Measurements from ENCODE around the gene ARRB1.
"Not testable (repeated sequence)": the region's sequence is repeated elsewhere in the genome, so short reads cannot be mapped to it uniquely, and the experiment has no call there.

The ARRB1 gene

DNA sequence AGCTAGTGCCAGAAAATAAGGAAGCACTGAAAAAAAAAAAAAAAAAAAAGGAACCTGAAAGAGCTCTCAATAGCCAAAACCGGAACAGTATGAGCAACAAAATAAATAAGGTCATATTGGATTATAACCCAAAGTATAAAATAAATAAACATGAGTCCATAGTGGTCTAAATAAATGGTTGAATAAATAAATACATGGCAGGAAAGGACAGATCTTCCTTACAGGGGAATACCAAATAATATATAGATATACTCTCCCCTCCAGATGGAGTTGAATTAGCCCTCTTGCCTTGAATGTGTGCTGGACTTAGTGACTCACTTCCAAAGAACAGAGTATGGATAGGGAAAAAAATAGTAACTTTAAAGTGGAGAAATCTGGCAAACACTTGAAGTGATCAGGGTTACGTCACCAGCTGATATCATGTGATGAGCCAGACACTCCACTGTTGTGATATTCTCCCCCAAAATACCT, 14.3 kb upstream of the ARRB1 start:
- H3K4me1 ChIP-seq (ENCODE audit: low read depth, poor library complexity, severe bottlenecking) = no peaks in the 10 kb centered on the region
- no peak overlapping the region for H3K4me2 ChIP-seq
- H2AFZ ChIP-seq (ENCODE audit: low read depth) = no peak overlapping the region

DNA sequence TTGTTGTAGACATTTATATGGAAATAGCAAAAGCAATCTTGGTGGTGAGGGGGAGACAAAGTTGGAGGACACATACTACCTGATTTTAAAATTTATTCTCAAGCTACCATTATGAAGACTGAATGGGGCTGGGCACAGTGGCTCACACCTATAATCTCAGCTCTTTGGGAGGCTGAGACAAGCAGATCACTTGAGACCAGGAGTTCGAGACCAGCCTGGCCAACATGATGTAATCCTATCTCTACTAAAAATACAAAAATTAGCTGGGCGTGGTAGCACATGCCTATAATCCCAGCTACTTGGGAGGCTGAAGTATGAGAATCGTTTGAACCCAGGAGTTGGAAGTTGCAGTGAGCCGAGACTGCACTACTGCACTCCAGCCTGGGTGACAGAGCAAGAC, 10.8 kb upstream of the ARRB1 start:
- not testable (repeated sequence) for H3K4me2 ChIP-seq; H3K4me3 ChIP-seq (IDR thresholded peaks at IDR 0.05; ENCODE audit: insufficient read depth, low read depth, low read length); H3K36me3 ChIP-seq (ENCODE audit: insufficient read depth); H4K20me1 ChIP-seq (ENCODE audit: insufficient read depth); H3K4me1 ChIP-seq (ENCODE audit: low read depth, poor library complexity, severe bottlenecking); H3K9ac ChIP-seq; H3K27ac ChIP-seq; H2AFZ ChIP-seq (ENCODE audit: low read depth); H3K79me2 ChIP-seq (ENCODE audit: insufficient read depth, low read depth); H3K27me3 ChIP-seq (ENCODE audit: insufficient read depth, low read depth)

More for the DNA sequence above, 14.3 kb upstream of the ARRB1 start:
- H3K36me3 ChIP-seq (ENCODE audit: insufficient read depth) = no peaks in the 10 kb centered on the region
- no peaks in the 10 kb centered on the region for H3K27me3 ChIP-seq (ENCODE audit: insufficient read depth, low read depth)
- H3K4me3 ChIP-seq (IDR thresholded peaks at IDR 0.05; ENCODE audit: insufficient read depth, low read depth, low read length) = no peak overlapping the region
- no peaks in the 10 kb centered on the region for H4K20me1 ChIP-seq (ENCODE audit: insufficient read depth)
- TF ChIP-seq, protein P1, sequence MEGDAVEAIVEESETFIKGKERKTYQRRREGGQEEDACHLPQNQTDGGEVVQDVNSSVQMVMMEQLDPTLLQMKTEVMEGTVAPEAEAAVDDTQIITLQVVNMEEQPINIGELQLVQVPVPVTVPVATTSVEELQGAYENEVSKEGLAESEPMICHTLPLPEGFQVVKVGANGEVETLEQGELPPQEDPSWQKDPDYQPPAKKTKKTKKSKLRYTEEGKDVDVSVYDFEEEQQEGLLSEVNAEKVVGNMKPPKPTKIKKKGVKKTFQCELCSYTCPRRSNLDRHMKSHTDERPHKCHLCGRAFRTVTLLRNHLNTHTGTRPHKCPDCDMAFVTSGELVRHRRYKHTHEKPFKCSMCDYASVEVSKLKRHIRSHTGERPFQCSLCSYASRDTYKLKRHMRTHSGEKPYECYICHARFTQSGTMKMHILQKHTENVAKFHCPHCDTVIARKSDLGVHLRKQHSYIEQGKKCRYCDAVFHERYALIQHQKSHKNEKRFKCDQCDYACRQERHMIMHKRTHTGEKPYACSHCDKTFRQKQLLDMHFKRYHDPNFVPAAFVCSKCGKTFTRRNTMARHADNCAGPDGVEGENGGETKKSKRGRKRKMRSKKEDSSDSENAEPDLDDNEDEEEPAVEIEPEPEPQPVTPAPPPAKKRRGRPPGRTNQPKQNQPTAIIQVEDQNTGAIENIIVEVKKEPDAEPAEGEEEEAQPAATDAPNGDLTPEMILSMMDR (conservative IDR thresholded peaks at IDR 0.05; ENCODE audit: low read depth, low read length) = no peak
- H3K79me2 ChIP-seq (ENCODE audit: insufficient read depth, low read depth) = no peaks in the 10 kb centered on the region
- no peak overlapping the region for H3K27ac ChIP-seq
- H3K9ac ChIP-seq = no peak overlapping the region

DNA sequence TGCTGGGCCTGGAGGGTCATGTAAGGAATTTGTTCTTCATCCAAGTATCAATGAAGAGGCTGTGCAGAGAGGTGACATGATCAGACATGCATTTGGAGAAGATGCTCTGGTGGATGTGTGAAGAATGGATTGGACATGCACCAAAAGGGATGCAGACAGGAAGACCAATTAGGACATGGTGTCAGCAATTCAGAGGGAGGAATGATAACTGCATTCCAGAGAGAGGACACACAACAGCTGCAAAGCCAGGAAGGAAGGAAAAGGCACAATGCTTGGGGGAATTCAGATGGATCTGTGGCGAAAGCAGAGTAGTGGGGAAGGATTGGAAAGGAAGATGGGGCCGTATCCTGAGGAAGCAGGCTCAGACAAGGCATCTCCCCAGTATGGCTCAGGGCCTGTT, 5.2 kb upstream of the ARRB1 start:
- H3K4me3 ChIP-seq (IDR thresholded peaks at IDR 0.05; ENCODE audit: insufficient read depth, low read depth, low read length) = no peak overlapping the region
- no peaks in the 10 kb centered on the region for H3K79me2 ChIP-seq (ENCODE audit: insufficient read depth, low read depth)
- H3K4me2 ChIP-seq = no peak overlapping the region
- no peak overlapping the region for H3K9ac ChIP-seq
- no peak overlapping the region for H2AFZ ChIP-seq (ENCODE audit: low read depth)
- TF ChIP-seq, protein P1 (conservative IDR thresholded peaks at IDR 0.05; ENCODE audit: low read depth, low read length) = no peak
- H4K20me1 ChIP-seq (ENCODE audit: insufficient read depth) = no peaks in the 10 kb centered on the region
- no peaks in the 10 kb centered on the region for H3K4me1 ChIP-seq (ENCODE audit: low read depth, poor library complexity, severe bottlenecking)
- no peaks in the 10 kb centered on the region for H3K27me3 ChIP-seq (ENCODE audit: insufficient read depth, low read depth)
- no peak overlapping the region for H3K27ac ChIP-seq
- H3K36me3 ChIP-seq (ENCODE audit: insufficient read depth) = no peaks in the 10 kb centered on the region

DNA sequence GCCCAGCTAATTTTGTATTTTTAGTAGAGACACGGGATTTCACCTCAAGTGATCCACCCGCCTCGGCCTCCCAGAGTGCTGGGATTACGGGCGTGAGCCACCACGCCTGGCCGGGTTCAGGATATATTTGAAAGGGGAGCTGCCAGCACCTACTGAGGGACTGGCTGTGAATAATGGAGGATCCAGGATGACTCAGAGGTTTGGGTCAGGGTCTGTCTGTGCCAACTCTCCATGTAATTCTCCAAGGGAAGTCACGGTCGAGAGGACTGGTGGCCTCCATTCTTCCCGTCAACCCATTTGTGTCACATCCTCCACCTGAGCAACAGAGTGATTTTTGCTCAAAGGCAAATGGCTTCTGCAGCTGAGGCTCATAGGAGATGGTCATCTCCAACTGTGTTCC, 3.6 kb upstream of the ARRB1 start:
- no peaks in the 10 kb centered on the region for H4K20me1 ChIP-seq (ENCODE audit: insufficient read depth)
- TF ChIP-seq, protein P1 (conservative IDR thresholded peaks at IDR 0.05; ENCODE audit: low read depth, low read length) = no peak
- no peak overlapping the region for H3K9ac ChIP-seq
- no peaks in the 10 kb centered on the region for H3K27me3 ChIP-seq (ENCODE audit: insufficient read depth, low read depth)
- H3K4me2 ChIP-seq = no peak overlapping the region
- no peaks in the 10 kb centered on the region for H3K4me1 ChIP-seq (ENCODE audit: low read depth, poor library complexity, severe bottlenecking)
- no peak overlapping the region for H3K4me3 ChIP-seq (IDR thresholded peaks at IDR 0.05; ENCODE audit: insufficient read depth, low read depth, low read length)
- H3K27ac ChIP-seq = no peak overlapping the region
- no peaks in the 10 kb centered on the region for H3K36me3 ChIP-seq (ENCODE audit: insufficient read depth)
- H3K79me2 ChIP-seq (ENCODE audit: insufficient read depth, low read depth) = no peaks in the 10 kb centered on the region
- H2AFZ ChIP-seq (ENCODE audit: low read depth) = no peak overlapping the region

DNA sequence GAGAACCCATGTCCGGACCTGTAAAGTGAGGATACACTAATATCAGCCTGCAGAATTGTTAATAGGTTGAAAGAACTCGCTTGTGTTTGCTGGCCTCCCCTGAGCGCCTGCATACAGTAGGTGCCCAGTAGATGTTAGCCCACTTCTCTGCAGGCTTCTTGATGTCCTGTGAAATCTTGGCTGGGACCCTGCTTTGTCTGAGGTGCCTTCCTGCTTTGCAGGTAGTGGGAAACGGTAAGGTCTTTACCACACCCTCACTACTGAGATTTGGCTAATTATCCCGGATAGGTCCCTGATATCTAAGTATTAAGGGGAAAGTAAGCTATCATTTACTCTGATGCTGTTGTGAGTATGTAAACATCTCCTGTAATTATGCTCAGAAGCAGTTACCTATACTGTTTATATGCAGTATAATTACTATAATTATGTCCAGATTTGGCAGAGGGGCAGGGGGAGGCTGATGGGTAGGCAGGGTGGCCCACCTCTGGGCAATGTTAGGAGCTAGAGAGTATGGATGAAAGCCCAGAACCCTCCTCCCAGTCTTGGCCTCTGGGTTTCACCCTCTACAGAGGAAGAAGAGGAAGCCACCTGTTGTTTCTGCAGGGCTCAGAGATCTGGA, 1.2 kb upstream of the ARRB1 start:
- H3K4me3 ChIP-seq (IDR thresholded peaks at IDR 0.05; ENCODE audit: insufficient read depth, low read depth, low read length) = no peak overlapping the region

More for the DNA sequence above, 1.2 kb upstream of the ARRB1 start:
- H3K9ac ChIP-seq = no peak overlapping the region
- no peaks in the 10 kb centered on the region for H3K79me2 ChIP-seq (ENCODE audit: insufficient read depth, low read depth)
- H3K4me1 ChIP-seq (ENCODE audit: low read depth, poor library complexity, severe bottlenecking) = no peaks in the 10 kb centered on the region
- no peak overlapping the region for H2AFZ ChIP-seq (ENCODE audit: low read depth)
- no peaks in the 10 kb centered on the region for H4K20me1 ChIP-seq (ENCODE audit: insufficient read depth)
- no peaks in the 10 kb centered on the region for H3K27me3 ChIP-seq (ENCODE audit: insufficient read depth, low read depth)
- TF ChIP-seq, protein P1 (conservative IDR thresholded peaks at IDR 0.05; ENCODE audit: low read depth, low read length) = no peak
- H3K4me2 ChIP-seq = no peak overlapping the region; the same call in 1 of the 2 replicates
- H3K27ac ChIP-seq = no peak overlapping the region
- no peaks in the 10 kb centered on the region for H3K36me3 ChIP-seq (ENCODE audit: insufficient read depth)

All from KMS-11 (cell line).